ENCODE measurements around the gene PRPS1.

- TF ChIP-seq CTCF (IDR thresholded peaks at IDR 0.05; ENCODE audit: insufficient read depth, low read length) = no peak
- no peak for TF ChIP-seq GABPA (IDR thresholded peaks at IDR 0.05; ENCODE audit: low read depth)
- no peak for TF ChIP-seq POLR2AphosphoS5 (IDR thresholded peaks at IDR 0.05; ENCODE audit: low read depth)
- TF ChIP-seq REST (IDR thresholded peaks at IDR 0.05; ENCODE audit: insufficient replicate concordance, low read depth) = no peak
Measured at GRCh38 chrX:107673431-107673830, 45.1 kb downstream of the PRPS1 start.

Measured in HL-60 (cell line).